Measurements from ENCODE around the gene SLC2A4RG.

SLC2A4RG gene

GRCh38 chr20:63693083-63693732 lies 46.4 kb upstream of the SLC2A4RG start:
- no peak for DNase-seq (ENCODE audit: low spot score)
- TF ChIP-seq CTCF (IDR thresholded peaks at IDR 0.05; ENCODE audit: borderline replicate concordance, control extremely low read depth, extremely low read depth, insufficient read depth, missing control alignments): no peak
- in situ Hi-C loops (cut with MboI; ENCODE audit: low sequenced_read_pairs, unreplicated experiment): no loop called here

GRCh38 chr20:63693733-63694583 lies 45.6 kb upstream of the SLC2A4RG start:
- no peak for TF ChIP-seq CTCF (IDR thresholded peaks at IDR 0.05; ENCODE audit: borderline replicate concordance, control extremely low read depth, extremely low read depth, insufficient read depth, missing control alignments)
- in situ Hi-C loops (cut with MboI; ENCODE audit: low sequenced_read_pairs, unreplicated experiment): no loop called here

GRCh38 chr20:63694584-63695423 lies 44.8 kb upstream of the SLC2A4RG start:
- no peak for DNase-seq (ENCODE audit: low spot score)
- no peak for TF ChIP-seq CTCF (IDR thresholded peaks at IDR 0.05; ENCODE audit: borderline replicate concordance, control extremely low read depth, extremely low read depth, insufficient read depth, missing control alignments)
- in situ Hi-C loops (cut with MboI; ENCODE audit: low sequenced_read_pairs, unreplicated experiment): no loop called here

More at GRCh38 chr20:63693733-63694583, 45.6 kb upstream of the SLC2A4RG start:
- DNase-seq (ENCODE audit: low spot score): no peak

GRCh38 chr20:63695424-63696305 lies 43.9 kb upstream of the SLC2A4RG start:
- no peak for DNase-seq (ENCODE audit: low spot score)
- in situ Hi-C loops (cut with MboI; ENCODE audit: low sequenced_read_pairs, unreplicated experiment): no loop called here

GRCh38 chr20:63696306-63696627 lies 43.3 kb upstream of the SLC2A4RG start:
- in situ Hi-C loops (cut with MboI; ENCODE audit: low sequenced_read_pairs, unreplicated experiment): no loop called here
- no peak for DNase-seq (ENCODE audit: low spot score)
- TF ChIP-seq CTCF (IDR thresholded peaks at IDR 0.05; ENCODE audit: borderline replicate concordance, control extremely low read depth, extremely low read depth, insufficient read depth, missing control alignments): no peak

More at GRCh38 chr20:63695424-63696305, 43.9 kb upstream of the SLC2A4RG start:
- TF ChIP-seq CTCF (IDR thresholded peaks at IDR 0.05; ENCODE audit: borderline replicate concordance, control extremely low read depth, extremely low read depth, insufficient read depth, missing control alignments): no peak
